Activated CD8-positive, alpha-beta memory T cell treated with anti-CD3 and anti-CD28 coated beads for 1 hour (primary cell): ENCODE results near the gene ADD2.
"Not testable (repeated sequence)": the region's sequence is repeated elsewhere in the genome, so short reads cannot be mapped to it uniquely, and the experiment has no call there.

Experiments used
- DNase-seq, 2 donors: peaks; one replicate each; pipeline ENCODE4 v3.0.0-alpha.2; 2020; ENCODE audit warnings: low read depth in 1 of 2; ENCODE audit errors: extremely low read depth in 1 of 2

ADD2 gene

GRCh38 chr2:70752396-70752795 is 15.6 kb downstream of the ADD2 start:
- no peak for DNase-seq

- no peak for DNase-seq
Measured at GRCh38 chr2:70751881-70752280, 16.1 kb downstream of the ADD2 start.

- DNase-seq = no peak
Measured at GRCh38 chr2:70750320-70750719, 17.7 kb downstream of the ADD2 start.

- DNase-seq = no peak
Measured at GRCh38 chr2:70748002-70748784, 19.8 kb downstream of the ADD2 start.

GRCh38 chr2:70747284-70747683 is 20.7 kb downstream of the ADD2 start:
- no peak for DNase-seq

GRCh38 chr2:70746094-70746974 is 21.7 kb downstream of the ADD2 start:
- no peak for DNase-seq

GRCh38 chr2:70745276-70745825 is 22.6 kb downstream of the ADD2 start:
- no peak for DNase-seq

GRCh38 chr2:70744397-70744796 is 23.6 kb downstream of the ADD2 start:
- DNase-seq = no peak

- DNase-seq = no peak
Measured at GRCh38 chr2:70743677-70744076, 24.3 kb downstream of the ADD2 start.

GRCh38 chr2:70743068-70743467 is 24.9 kb downstream of the ADD2 start:
- DNase-seq = no peak

GRCh38 chr2:70739492-70739891 is 28.5 kb downstream of the ADD2 start:
- DNase-seq = not testable (repeated sequence)

- no peak for DNase-seq
Measured at GRCh38 chr2:70738159-70738558, 29.8 kb downstream of the ADD2 start.

- DNase-seq = no peak
Measured at GRCh38 chr2:70735071-70735470, 32.9 kb downstream of the ADD2 start.

GRCh38 chr2:70733646-70734180 is 34.3 kb downstream of the ADD2 start:
- DNase-seq = no peak

- DNase-seq = no peak
Measured at GRCh38 chr2:70732766-70733645, 35.0 kb downstream of the ADD2 start.

- no peak for DNase-seq
Measured at GRCh38 chr2:70730730-70731129, 37.3 kb downstream of the ADD2 start.

- DNase-seq = no peak
Measured at GRCh38 chr2:70729647-70730046, 38.4 kb downstream of the ADD2 start.

- DNase-seq = no peak
Measured at GRCh38 chr2:70728128-70728527, 39.9 kb downstream of the ADD2 start.

GRCh38 chr2:70726947-70727725 is 40.9 kb downstream of the ADD2 start:
- no peak for DNase-seq

GRCh38 chr2:70725505-70725904 is 42.5 kb downstream of the ADD2 start:
- no peak for DNase-seq
